H1 (cell line): ENCODE data around the gene ATXN7L3. TPM values are rescaled to one million over a fixed set of nuclear protein-coding genes. Genes with fewer than 3 reads are reported as not detected.

ENCODE experiments used
- CTCF ChIA-PET: fragments of 300-600 bp; sonication (Branson Sonifier 250); formaldehyde crosslinking; loops from one replicate; lab custom pipeline; 2021; ENCODE audit not compliant: partially characterized antibody; lab: Charles Lee
- POLR2A ChIA-PET: fragments of 300-600 bp; sonication (Branson Sonifier 250); formaldehyde crosslinking; loops from one replicate; lab custom pipeline; 2021; ENCODE audit warnings: inconsistent platforms; ENCODE audit not compliant: partially characterized antibody; lab: Charles Lee
- DNase-seq, 2 experiments: peaks; one replicate each; pipeline versions ENCODE4 v3.0.0 to v3.0.0-alpha.2; 2010 to 2022; ENCODE audit warnings: low spot score in 2 of 2, low read depth in 1 of 2, mixed read lengths in 1 of 2
- FAIRE-seq: peaks from 2 replicates; lab custom pipeline; 2011; peaks lifted over from hg19 to GRCh38; lab: Jason Lieb, UNC
- H2AFZ ChIP-seq: 2 replicates; pipeline ENCODE4 v1.8.1; 2012; ENCODE audit warnings: low read length, inconsistent platforms
- H2AK5ac ChIP-seq: 2 replicates; pipeline ENCODE4 v1.6.1; 2013; ENCODE audit warnings: low read depth, low read length
- H2BK120ac ChIP-seq: replicated peaks from 2 replicates; pipeline ENCODE3; 2013; ENCODE audit warnings: low read depth, low read length, inconsistent platforms
- H2BK12ac ChIP-seq: 2 replicates; pipeline ENCODE4 v1.6.1; 2013; ENCODE audit warnings: low read depth, low read length
- H2BK15ac ChIP-seq: 2 replicates; pipeline ENCODE4 v1.6.1; 2013; ENCODE audit warnings: low read length
- H2BK20ac ChIP-seq: 2 replicates; pipeline ENCODE4 v1.6.1; 2013; ENCODE audit warnings: low read length
- H2BK5ac ChIP-seq: 2 replicates; pipeline ENCODE4 v1.6.1; 2013; ENCODE audit warnings: low read depth, low read length
- H3K14ac ChIP-seq: 2 replicates; pipeline ENCODE4 v1.6.1; 2013; ENCODE audit warnings: inconsistent platforms; ENCODE audit not compliant: insufficient read length
- H3K18ac ChIP-seq: 2 replicates; pipeline ENCODE4 v1.6.1; 2013; ENCODE audit warnings: low read length; ENCODE audit errors: extremely low read depth
- H3K23ac ChIP-seq: 2 replicates; pipeline ENCODE4 v1.6.1; 2013; ENCODE audit warnings: inconsistent platforms; ENCODE audit not compliant: insufficient read length
- H3K23me2 ChIP-seq: 2 replicates; pipeline ENCODE4 v1.6.1; 2013; ENCODE audit warnings: low read depth, low read length
- H3K27ac ChIP-seq: 2 replicates; pipeline ENCODE4 v1.6.1; 2011; ENCODE audit warnings: low read depth, low read length, inconsistent platforms
- H3K27me3 ChIP-seq, 4 experiments: replicated peaks in 1 of 4; 1 replicate in 1 of 4; 2 replicates in 3 of 4; pipeline versions ENCODE4 v1.6.1 to v1.8.1; 2011 to 2013; ENCODE audit warnings: low read length in 3 of 4, mild to moderate bottlenecking in 3 of 4, inconsistent platforms in 2 of 4, mixed read lengths in 2 of 4, moderate library complexity in 1 of 4; ENCODE audit not compliant: control insufficient read depth in 3 of 4, insufficient read depth in 3 of 4; ENCODE audit errors: extremely low read depth in 1 of 4
- H3K36me3 ChIP-seq, 4 experiments: 2 replicates each; pipeline versions ENCODE4 v1.6.1 to v1.8.1; 2011 to 2013; ENCODE audit warnings: mild to moderate bottlenecking in 4 of 4, low read length in 3 of 4, moderate library complexity in 2 of 4, control low read depth in 1 of 4, inconsistent platforms in 1 of 4; ENCODE audit not compliant: insufficient read depth in 4 of 4, control insufficient read depth in 2 of 4
- H3K4ac ChIP-seq: replicated peaks from 2 replicates; pipeline ENCODE3; 2013; ENCODE audit warnings: low read length, low read depth, mixed read lengths, inconsistent platforms; ENCODE audit not compliant: insufficient read length
- H3K4me1 ChIP-seq, 4 experiments: replicated peaks in 1 of 4; 1 replicate in 1 of 4; 2 replicates in 3 of 4; pipeline versions ENCODE4 v1.6.1 to v1.8.1; 2011 to 2013; ENCODE audit warnings: low read length in 3 of 4, inconsistent platforms in 2 of 4, mixed read lengths in 1 of 4; ENCODE audit not compliant: insufficient read depth in 4 of 4, control insufficient read depth in 3 of 4
- H3K4me2 ChIP-seq, 2 experiments: 2 replicates each; pipeline versions ENCODE4 v1.6.1 to v1.8.1; 2011 to 2013; ENCODE audit warnings: low read depth in 2 of 2, low read length in 2 of 2, control low read depth in 1 of 2, inconsistent platforms in 1 of 2, mild to moderate bottlenecking in 1 of 2; ENCODE audit not compliant: insufficient read depth in 1 of 2
- H3K4me3 ChIP-seq, 4 experiments: fragments of 200-600, 300-600 bp in 1 of 4; sonication (generic), shearing (Covaris generic), sonication (Bioruptor Twin) in 1 of 4; 2 replicates each; pipeline versions ENCODE4 v1.5.1 to v1.8.1; 2011 to 2016; ENCODE audit warnings: low read length in 4 of 4, low read depth in 3 of 4, control low read depth in 2 of 4, inconsistent platforms in 2 of 4, mild to moderate bottlenecking in 2 of 4, mixed read lengths in 1 of 4, moderate library complexity in 1 of 4; ENCODE audit not compliant: insufficient read depth in 2 of 4; ENCODE audit errors: extremely low read depth in 1 of 4
- H3K56ac ChIP-seq: replicated peaks from 2 replicates; pipeline ENCODE3; 2013; ENCODE audit warnings: low read depth, mild to moderate bottlenecking, mixed read lengths, low read length, inconsistent platforms; ENCODE audit not compliant: insufficient read length
- H3K79me1 ChIP-seq: 2 replicates; pipeline ENCODE4 v1.6.1; 2013; ENCODE audit warnings: low read depth, low read length, control low read depth
- H3K79me2 ChIP-seq, 2 experiments: 2 replicates each; pipeline versions ENCODE4 v1.6.1 to v1.8.1; 2012 to 2013; ENCODE audit warnings: low read length in 2 of 2, mild to moderate bottlenecking in 2 of 2, inconsistent platforms in 1 of 2; ENCODE audit not compliant: insufficient read depth in 2 of 2, control insufficient read depth in 1 of 2
- H3K9ac ChIP-seq, 4 experiments: replicated peaks in 1 of 4; 1 replicate in 1 of 4; 2 replicates in 3 of 4; pipeline versions ENCODE4 v1.6.1 to v1.8.1; 2011 to 2013; ENCODE audit warnings: low read depth in 3 of 4, low read length in 3 of 4, control low read depth in 2 of 4, mild to moderate bottlenecking in 2 of 4, moderate library complexity in 2 of 4, inconsistent platforms in 1 of 4; ENCODE audit errors: extremely low read depth in 1 of 4
- H3K9me3 ChIP-seq, 2 experiments: 2 replicates each; pipeline versions ENCODE4 v1.6.1 to v1.8.1; 2012 to 2013; ENCODE audit warnings: mild to moderate bottlenecking in 2 of 2, moderate library complexity in 2 of 2, control low read depth in 1 of 2, inconsistent platforms in 1 of 2, low read depth in 1 of 2, low read length in 1 of 2, mixed read lengths in 1 of 2; ENCODE audit not compliant: insufficient read depth in 2 of 2
- H4K20me1 ChIP-seq, 2 experiments: replicated peaks in 1 of 2; 2 replicates each; pipeline versions ENCODE3 to v1.8.1; 2011 to 2013; ENCODE audit warnings: inconsistent platforms in 2 of 2, low read length in 2 of 2, mild to moderate bottlenecking in 1 of 2; ENCODE audit not compliant: insufficient read depth in 2 of 2, control insufficient read depth in 1 of 2
- H4K5ac ChIP-seq: 2 replicates; pipeline ENCODE4 v1.6.1; 2013; ENCODE audit warnings: low read length, low read depth, mixed read lengths, inconsistent platforms; ENCODE audit not compliant: insufficient read length
- H4K8ac ChIP-seq: 2 replicates; pipeline ENCODE4 v1.8.0; 2013; ENCODE audit warnings: mild to moderate bottlenecking, moderate library complexity, low read length, inconsistent platforms; ENCODE audit not compliant: insufficient read depth; ENCODE audit errors: extremely low read depth
- H4K91ac ChIP-seq: replicated peaks from 2 replicates; pipeline ENCODE3; 2013; ENCODE audit warnings: low read length, mixed read lengths, inconsistent platforms; ENCODE audit not compliant: insufficient read length
- CHD2 ChIP-seq: IDR thresholded peaks from 2 replicates; pipeline ENCODE4 v1.6.1; 2012; ENCODE audit warnings: low read length, improper control_type of control experiment
- HDAC2 ChIP-seq, 2 experiments: fragments of 300-600 bp in 1 of 2; sonication (generic) in 1 of 2; IDR thresholded peaks; 2 replicates each; pipeline ENCODE4 v1.6.1; 2011 to 2012; ENCODE audit warnings: low read depth in 2 of 2, low read length in 2 of 2, mild to moderate bottlenecking in 2 of 2, moderate library complexity in 2 of 2, borderline replicate concordance in 1 of 2, inconsistent platforms in 1 of 2
- WGBS, 2 experiments: shearing (Covaris generic) in 1 of 2; methylation state at CpG; one replicate each; pipeline versions ENCODE4 v1.1.6 to v1.1.7; 2013 to 2015; ENCODE audit warnings: low lambda C conversion rate in 2 of 2, mixed read lengths in 2 of 2, inconsistent platforms in 1 of 2, low coverage in 1 of 2, missing lambda C conversion rate in 1 of 2; ENCODE audit not compliant: insufficient replicate concordance in 2 of 2, insufficient coverage in 1 of 2, insufficient read length in 1 of 2; ENCODE audit errors: extremely low coverage in 1 of 2, missing lambda C conversion rate in 1 of 2; 5-methylcytosine and 5-hydroxymethylcytosine counted together
- polyA plus RNA-seq, 7 experiments: library from polyadenylated mRNA; depleted of rRNA in 3 of 7; stranded (reverse) in 5 of 7; unstranded in 2 of 7; fragments of >200 nt in 5 of 7; fragments of 200-250 nt in 2 of 7; gene quantifications; 1 replicate in 5 of 7; 2 replicates in 1 of 7; 4 replicates in 1 of 7; pipeline versions ENCODE4 v1.2.1 to v1.2.3, GENCODE V29; 2011 to 2013; ENCODE audit warnings: missing spikeins in 2 of 7, mixed read lengths in 2 of 7
- total RNA-seq: library from RNA; stranded (reverse); fragmentation: NEBNext Ultra II Directional; extraction: Animal tissue kit (Norgen Biotek cat#: 25700); gene quantifications from 2 replicates; pipeline ENCODE4 v1.2.1, GENCODE V29; 2021

The ATXN7L3 gene
- total and polyA plus RNA-seq, 2 of the 8 experiments (the other 6 are each of a cell fraction or from before 2014, with no cell fraction given), result 53.7 to 103 TPM

DNA sequence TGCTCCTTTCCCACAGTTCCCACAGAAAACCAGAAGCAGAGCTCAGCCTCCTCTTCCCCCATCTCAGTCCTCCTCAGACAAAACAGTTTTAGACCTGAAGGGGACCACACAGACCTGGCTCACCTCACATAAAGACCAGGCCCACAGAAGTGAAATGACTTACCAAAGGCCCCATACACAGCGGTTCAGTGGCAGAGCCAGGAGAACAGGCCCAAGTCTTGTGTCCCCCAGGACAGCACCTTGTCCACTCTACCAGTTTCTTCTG, 14.5 kb upstream of the ATXN7L3 start:
- no peak overlapping the region for H3K4ac ChIP-seq
- peaks cover 0 to 13% of the 10 kb centered on the region in 2 experiments for H4K20me1 ChIP-seq
- H4K91ac ChIP-seq, result no peak overlapping the region
- H2BK120ac ChIP-seq, result no peak overlapping the region
- H3K9ac ChIP-seq, result no peak overlapping the region
- H2BK12ac ChIP-seq, result no peak overlapping the region
- no peak overlapping the region for H2BK15ac ChIP-seq
- H3K27me3 ChIP-seq, result no peaks in the 10 kb centered on the region
- CTCF ChIA-PET, result interaction anchor here (0.7 to 12.7 kb wide), 9 partner anchors 8 to 137 kb away, joined by 3 to 158 read pairs (median 4); no protein-coding TSS in a partner anchor
- no peak overlapping the region for H3K18ac ChIP-seq
- H3K4me1 ChIP-seq, result peaks cover 2 to 24% (median 6%) of the 10 kb centered on the region in 4 experiments
- H3K79me2 ChIP-seq, result peaks cover 11 to 23% of the 10 kb centered on the region in 2 experiments
- H3K4me3 ChIP-seq, result no peak overlapping the region
- WGBS, 2 experiments, result 88% methylated on average over 1 of the region's 1 CpG; no CpG with 5 or more reads in 1 of the 2 experiments
- no peak overlapping the region for H3K56ac ChIP-seq
- H3K79me1 ChIP-seq, result peaks cover 9% of the 10 kb centered on the region
- POLR2A ChIA-PET, result interaction anchor here (0.9 to 10.4 kb wide), 6 partner anchors 11 to 121 kb away, joined by 3 to 135 read pairs (median 4); partner anchors contain the start of genes ATXN7L3 and SLC25A39
- no peak overlapping the region for H2AK5ac ChIP-seq
- no peak overlapping the region for H4K8ac ChIP-seq
- no peak overlapping the region for H3K27ac ChIP-seq
- no peaks in the 10 kb centered on the region for H3K9me3 ChIP-seq
- no peak overlapping the region for H2BK20ac ChIP-seq
- no peak for FAIRE-seq
- H3K36me3 ChIP-seq, result peaks cover 30 to 59% (median 43%) of the 10 kb centered on the region in 4 experiments
- no peak for DNase-seq
- no peak overlapping the region for H2AFZ ChIP-seq
- H3K4me2 ChIP-seq, result no peak overlapping the region
- H3K23ac ChIP-seq, result no peak overlapping the region
- no peak overlapping the region for H3K14ac ChIP-seq
- H4K5ac ChIP-seq, result no peak overlapping the region
- H3K23me2 ChIP-seq, result peaks cover 8% of the 10 kb centered on the region
- no peak overlapping the region for H2BK5ac ChIP-seq
- TF ChIP-seq CHD2 (no peak), HDAC2 (IDR thresholded peaks at IDR 0.05; ENCODE audit: borderline replicate concordance in 1 of 2, low read depth in 2 of 2, low read length in 2 of 2) (no peak)
